WTC11 (cell line): ENCODE data around the gene KCTD18. TPM values are rescaled to one million over a fixed set of nuclear protein-coding genes. Genes with fewer than 3 reads are reported as not detected.
A peak's percentile ranks its signal among the peaks of the same experiment; 100 is the strongest.

ENCODE experiments used
- ATAC-seq: fragments of 200-7000 bp; cut with Tn5 transposase; 2 replicates; pipeline ENCODE4 v1.10.0; 2021; ENCODE audit warnings: mild to moderate bottlenecking, moderate library complexity
- CTCF ChIA-PET: fragments of 300-600 bp; sonication (Branson Sonifier 250); formaldehyde crosslinking; loops from one replicate; lab custom pipeline; 2021; ENCODE audit warnings: antibody characterized with exemption; lab: Charles Lee
- POLR2A ChIA-PET: fragments of 350-600 bp; sonication (Branson Sonifier 250); formaldehyde crosslinking; loops from one replicate; lab custom pipeline; 2021; ENCODE audit warnings: antibody characterized with exemption; lab: Charles Lee
- DNase-seq: peaks from one replicate; pipeline ENCODE4 v3.0.0; 2021; ENCODE audit warnings: low spot score
- H3K27ac Mint-ChIP-seq: 2 replicates; pipeline ENCODE4 v1.8.0; 2021; ENCODE audit warnings: mixed read lengths
- H3K27me3 Mint-ChIP-seq: 2 replicates; pipeline ENCODE4 v1.8.0; 2021; ENCODE audit warnings: low read depth, mild to moderate bottlenecking, moderate library complexity, mixed read lengths
- H3K36me3 Mint-ChIP-seq: 2 replicates; pipeline ENCODE4 v1.8.0; 2021; ENCODE audit warnings: mixed read lengths
- H3K4me1 Mint-ChIP-seq: 2 replicates; pipeline ENCODE4 v1.8.0; 2022; ENCODE audit warnings: mixed read lengths
- H3K4me3 Mint-ChIP-seq: 2 replicates; pipeline ENCODE4 v1.8.0; 2021; ENCODE audit warnings: mild to moderate bottlenecking, moderate library complexity, mixed read lengths
- H3K9me3 Mint-ChIP-seq: 2 replicates; pipeline ENCODE4 v1.8.0; 2021; ENCODE audit warnings: mixed read lengths
- AR ChIP-seq: fragments of 250-450 bp; sonication (Bioruptor Pico); IDR thresholded peaks from 2 replicates; pipeline ENCODE4 v1.9.0; 2021; ENCODE audit warnings: mild to moderate bottlenecking
- CBFB ChIP-seq: sonication (generic); formaldehyde crosslinking; IDR thresholded peaks from 2 replicates; pipeline ENCODE4 v1.8.1; 2022; ENCODE audit warnings: mild to moderate bottlenecking, low read depth, missing genetic modification reagents
- CREB1 ChIP-seq: sonication (generic); formaldehyde crosslinking; IDR thresholded peaks from 2 replicates; pipeline ENCODE4 v1.8.0; 2023; ENCODE audit warnings: mild to moderate bottlenecking, missing genetic modification reagents
- CREM ChIP-seq: sonication (generic); formaldehyde crosslinking; IDR thresholded peaks from 2 replicates; pipeline ENCODE4 v1.8.1; 2022; ENCODE audit warnings: mild to moderate bottlenecking, missing genetic modification reagents, moderate library complexity
- E2F5 ChIP-seq: sonication (generic); formaldehyde crosslinking; IDR thresholded peaks from 2 replicates; pipeline ENCODE4 v1.8.1; 2022; ENCODE audit warnings: mild to moderate bottlenecking, moderate library complexity, missing genetic modification reagents
- FOXJ3 ChIP-seq: sonication (generic); formaldehyde crosslinking; IDR thresholded peaks from 2 replicates; pipeline ENCODE4 v1.9.0; 2021; ENCODE audit warnings: missing genetic modification reagents, mild to moderate bottlenecking, borderline replicate concordance
- FOXP1 ChIP-seq: sonication (generic); formaldehyde crosslinking; IDR thresholded peaks from 2 replicates; pipeline ENCODE4 v1.8.0; 2022; ENCODE audit warnings: missing genetic modification reagents, mild to moderate bottlenecking, moderate library complexity, borderline replicate concordance
- GRHL2 ChIP-seq: fragments of 250-450 bp; sonication (Bioruptor Pico); IDR thresholded peaks from 2 replicates; pipeline ENCODE4 v1.8.0; 2022; ENCODE audit warnings: mild to moderate bottlenecking, moderate library complexity; ENCODE audit not compliant: insufficient replicate concordance, severe bottlenecking
- GTF2I ChIP-seq: fragments of 250-450 bp; sonication (Bioruptor Pico); conservative IDR thresholded peaks from 2 replicates; pipeline ENCODE4 v1.4.0; 2021; ENCODE audit warnings: mild to moderate bottlenecking
- IRF2 ChIP-seq: sonication (generic); formaldehyde crosslinking; IDR thresholded peaks from 2 replicates; pipeline ENCODE4 v1.8.0; 2022; ENCODE audit warnings: low read depth, missing genetic modification reagents, borderline replicate concordance
- JUN ChIP-seq: sonication (generic); formaldehyde crosslinking; IDR thresholded peaks from 2 replicates; pipeline ENCODE4 v1.8.0; 2023; ENCODE audit warnings: mild to moderate bottlenecking, missing genetic modification reagents
- NR1H2 ChIP-seq: sonication (generic); formaldehyde crosslinking; IDR thresholded peaks from 2 replicates; pipeline ENCODE4 v1.9.0; 2021; ENCODE audit warnings: mild to moderate bottlenecking, moderate library complexity, missing genetic modification reagents
- PRDM15 ChIP-seq: sonication (generic); formaldehyde crosslinking; IDR thresholded peaks from 2 replicates; pipeline ENCODE4 v1.8.0; 2022; ENCODE audit warnings: missing genetic modification reagents
- USF1 ChIP-seq: sonication (generic); formaldehyde crosslinking; IDR thresholded peaks from 2 replicates; pipeline ENCODE4 v1.8.0; 2022; ENCODE audit warnings: mild to moderate bottlenecking, missing genetic modification reagents
- ZBTB21 ChIP-seq: sonication (generic); formaldehyde crosslinking; IDR thresholded peaks from 2 replicates; pipeline ENCODE4 v1.8.1; 2023; ENCODE audit warnings: mild to moderate bottlenecking, missing genetic modification reagents, borderline replicate concordance
- ZNF219 ChIP-seq: sonication (generic); formaldehyde crosslinking; IDR thresholded peaks from 2 replicates; pipeline ENCODE4 v1.8.0; 2023; ENCODE audit warnings: missing genetic modification reagents, mild to moderate bottlenecking, borderline replicate concordance
- ZNF263 ChIP-seq: sonication (generic); formaldehyde crosslinking; IDR thresholded peaks from 2 replicates; pipeline ENCODE4 v1.8.1; 2022; ENCODE audit warnings: low read depth, mild to moderate bottlenecking, moderate library complexity, missing genetic modification reagents
- total RNA-seq: library from RNA; stranded (reverse); gene quantifications from 3 replicates; pipeline ENCODE4 v1.2.3, GENCODE V29; 2021
- TF ChIP-seq, protein P1 (sequence below): fragments of 250-450 bp; sonication (Bioruptor Pico); IDR thresholded peaks from 2 replicates; pipeline ENCODE4 v1.9.0; 2021; ENCODE audit warnings: mild to moderate bottlenecking, borderline replicate concordance
- TF ChIP-seq, protein P2 (sequence below): fragments of 250-450 bp; sonication (Bioruptor Pico); IDR thresholded peaks from 2 replicates; pipeline ENCODE4 v1.9.0; 2021; ENCODE audit warnings: mild to moderate bottlenecking
- TF ChIP-seq, protein P3 (sequence below): sonication (generic); formaldehyde crosslinking; IDR thresholded peaks from 2 replicates; pipeline ENCODE4 v1.8.0; 2023; ENCODE audit warnings: missing genetic modification reagents
- TF ChIP-seq, protein P4 (sequence below): sonication (generic); formaldehyde crosslinking; conservative IDR thresholded peaks from 2 replicates; pipeline ENCODE4 v1.8.1; 2022; ENCODE audit warnings: mild to moderate bottlenecking, missing genetic modification reagents

KCTD18 gene
- total RNA-seq, 1 experiment from 2014 or later, result 4.9 TPM

DNA sequence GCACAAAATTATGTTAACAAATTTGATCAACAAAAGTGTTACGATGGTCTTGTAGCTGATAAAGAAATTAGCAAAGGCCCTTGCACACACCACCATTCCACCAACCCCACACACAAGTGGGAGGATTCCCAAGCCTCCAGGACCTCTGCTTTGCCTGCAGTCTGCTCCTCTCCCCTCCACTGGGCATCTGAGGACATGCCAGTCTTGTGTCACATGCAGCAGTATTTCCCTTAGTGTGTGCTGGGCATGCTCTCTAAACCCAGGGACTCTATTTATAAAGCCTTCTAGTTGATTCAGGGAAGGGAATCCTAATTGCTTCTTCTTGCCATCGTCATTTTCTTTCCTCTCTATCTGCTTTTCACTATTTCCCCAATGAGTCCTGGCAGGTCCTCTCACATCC, 53.3 kb downstream of the KCTD18 start (continued):
- TF ChIP-seq USF1 (CRISPR knock-in tag), result no peak
- no peak for TF ChIP-seq ZNF263 (CRISPR knock-in tag)
- TF ChIP-seq CREM (CRISPR knock-in tag), result no peak
- TF ChIP-seq, protein P1, sequence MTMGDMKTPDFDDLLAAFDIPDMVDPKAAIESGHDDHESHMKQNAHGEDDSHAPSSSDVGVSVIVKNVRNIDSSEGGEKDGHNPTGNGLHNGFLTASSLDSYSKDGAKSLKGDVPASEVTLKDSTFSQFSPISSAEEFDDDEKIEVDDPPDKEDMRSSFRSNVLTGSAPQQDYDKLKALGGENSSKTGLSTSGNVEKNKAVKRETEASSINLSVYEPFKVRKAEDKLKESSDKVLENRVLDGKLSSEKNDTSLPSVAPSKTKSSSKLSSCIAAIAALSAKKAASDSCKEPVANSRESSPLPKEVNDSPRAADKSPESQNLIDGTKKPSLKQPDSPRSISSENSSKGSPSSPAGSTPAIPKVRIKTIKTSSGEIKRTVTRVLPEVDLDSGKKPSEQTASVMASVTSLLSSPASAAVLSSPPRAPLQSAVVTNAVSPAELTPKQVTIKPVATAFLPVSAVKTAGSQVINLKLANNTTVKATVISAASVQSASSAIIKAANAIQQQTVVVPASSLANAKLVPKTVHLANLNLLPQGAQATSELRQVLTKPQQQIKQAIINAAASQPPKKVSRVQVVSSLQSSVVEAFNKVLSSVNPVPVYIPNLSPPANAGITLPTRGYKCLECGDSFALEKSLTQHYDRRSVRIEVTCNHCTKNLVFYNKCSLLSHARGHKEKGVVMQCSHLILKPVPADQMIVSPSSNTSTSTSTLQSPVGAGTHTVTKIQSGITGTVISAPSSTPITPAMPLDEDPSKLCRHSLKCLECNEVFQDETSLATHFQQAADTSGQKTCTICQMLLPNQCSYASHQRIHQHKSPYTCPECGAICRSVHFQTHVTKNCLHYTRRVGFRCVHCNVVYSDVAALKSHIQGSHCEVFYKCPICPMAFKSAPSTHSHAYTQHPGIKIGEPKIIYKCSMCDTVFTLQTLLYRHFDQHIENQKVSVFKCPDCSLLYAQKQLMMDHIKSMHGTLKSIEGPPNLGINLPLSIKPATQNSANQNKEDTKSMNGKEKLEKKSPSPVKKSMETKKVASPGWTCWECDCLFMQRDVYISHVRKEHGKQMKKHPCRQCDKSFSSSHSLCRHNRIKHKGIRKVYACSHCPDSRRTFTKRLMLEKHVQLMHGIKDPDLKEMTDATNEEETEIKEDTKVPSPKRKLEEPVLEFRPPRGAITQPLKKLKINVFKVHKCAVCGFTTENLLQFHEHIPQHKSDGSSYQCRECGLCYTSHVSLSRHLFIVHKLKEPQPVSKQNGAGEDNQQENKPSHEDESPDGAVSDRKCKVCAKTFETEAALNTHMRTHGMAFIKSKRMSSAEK, result no peak
- TF ChIP-seq, protein P2, sequence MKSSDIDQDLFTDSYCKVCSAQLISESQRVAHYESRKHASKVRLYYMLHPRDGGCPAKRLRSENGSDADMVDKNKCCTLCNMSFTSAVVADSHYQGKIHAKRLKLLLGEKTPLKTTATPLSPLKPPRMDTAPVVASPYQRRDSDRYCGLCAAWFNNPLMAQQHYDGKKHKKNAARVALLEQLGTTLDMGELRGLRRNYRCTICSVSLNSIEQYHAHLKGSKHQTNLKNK (CRISPR knock-in tag), result no peak

DNA sequence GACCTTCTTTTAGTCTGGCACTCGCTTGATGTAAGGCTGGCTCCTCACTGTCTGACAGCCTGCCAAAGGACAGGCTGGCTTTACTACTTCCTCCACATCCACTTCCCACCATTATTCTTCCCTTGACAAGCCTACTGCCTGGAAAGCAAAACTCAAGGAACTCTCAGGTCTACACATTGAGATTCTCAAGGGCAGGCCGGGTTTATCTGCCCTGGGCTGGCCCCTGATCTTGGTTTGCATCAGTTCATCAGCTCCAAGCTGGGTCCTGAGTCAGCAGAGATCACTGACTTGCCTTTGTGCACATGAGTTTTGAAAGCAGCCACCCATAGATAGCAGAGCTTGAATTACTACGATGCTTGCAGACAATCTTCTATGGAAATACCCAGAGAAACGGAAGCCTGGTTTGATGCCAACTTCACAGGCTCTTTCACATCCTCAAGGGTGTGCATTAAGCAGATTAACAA, 53.9 kb downstream of the KCTD18 start:
- no peak overlapping the region for H3K4me3 Mint-ChIP-seq
- H3K4me1 Mint-ChIP-seq, result peaks cover 14% of the 10 kb centered on the region
- H3K9me3 Mint-ChIP-seq, result no peaks in the 10 kb centered on the region
- H3K36me3 Mint-ChIP-seq, result peaks cover 39% of the 10 kb centered on the region
- POLR2A ChIA-PET, result no interaction called here
- no peaks in the 10 kb centered on the region for H3K27me3 Mint-ChIP-seq
- DNase-seq (no peak), ATAC-seq (no peak)
- H3K27ac Mint-ChIP-seq, result peak overlapping the region; percentile 58; the same call in 1 of the 2 replicates
- CTCF ChIA-PET, result no interaction called here
- TF ChIP-seq JUN (CRISPR knock-in tag), result no peak
- no peak for TF ChIP-seq FOXJ3
- no peak for TF ChIP-seq ZNF219 (CRISPR knock-in tag)
- TF ChIP-seq FOXP1 (CRISPR knock-in tag), result no peak
- TF ChIP-seq NR1H2 (CRISPR knock-in tag), result no peak
- no peak for TF ChIP-seq CREB1
- no peak for TF ChIP-seq IRF2
- no peak for TF ChIP-seq PRDM15
- TF ChIP-seq, protein P3, sequence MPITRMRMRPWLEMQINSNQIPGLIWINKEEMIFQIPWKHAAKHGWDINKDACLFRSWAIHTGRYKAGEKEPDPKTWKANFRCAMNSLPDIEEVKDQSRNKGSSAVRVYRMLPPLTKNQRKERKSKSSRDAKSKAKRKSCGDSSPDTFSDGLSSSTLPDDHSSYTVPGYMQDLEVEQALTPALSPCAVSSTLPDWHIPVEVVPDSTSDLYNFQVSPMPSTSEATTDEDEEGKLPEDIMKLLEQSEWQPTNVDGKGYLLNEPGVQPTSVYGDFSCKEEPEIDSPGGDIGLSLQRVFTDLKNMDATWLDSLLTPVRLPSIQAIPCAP (CRISPR knock-in tag), result no peak
- no peak for TF ChIP-seq E2F5 (CRISPR knock-in tag)
- TF ChIP-seq ZBTB21 (CRISPR knock-in tag), result no peak
- no peak for TF ChIP-seq GRHL2 (CRISPR knock-in tag)
- TF ChIP-seq CBFB, result no peak
- TF ChIP-seq, protein P4, sequence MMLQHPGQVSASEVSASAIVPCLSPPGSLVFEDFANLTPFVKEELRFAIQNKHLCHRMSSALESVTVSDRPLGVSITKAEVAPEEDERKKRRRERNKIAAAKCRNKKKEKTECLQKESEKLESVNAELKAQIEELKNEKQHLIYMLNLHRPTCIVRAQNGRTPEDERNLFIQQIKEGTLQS (CRISPR knock-in tag), result no peak
- TF ChIP-seq, protein P2 (CRISPR knock-in tag), result no peak
- TF ChIP-seq AR (CRISPR knock-in tag), result no peak
- no peak for TF ChIP-seq GTF2I (CRISPR knock-in tag)
